ENCODE data around the gene SKAP1.
A peak's percentile ranks its signal among the peaks of the same experiment; 100 is the strongest.
"Not testable (repeated sequence)": the region's sequence is repeated elsewhere in the genome, so short reads cannot be mapped to it uniquely, and the experiment has no call there.

The SKAP1 gene

GRCh38 chr17:48192321-48192731, 237.7 kb downstream of the SKAP1 start:
- DNase-seq (ENCODE audit: low read depth, low spot score): no peak
- in situ Hi-C loops (cut with HindIII; ENCODE audit: low sequenced_read_pairs): no loop called here
- no peak for TF ChIP-seq CTCF (IDR thresholded peaks at IDR 0.05; ENCODE audit: low read depth, low read length)
- no peak overlapping the region for H3K4me3 ChIP-seq (ENCODE audit: low read depth, low read length)

GRCh38 chr17:48191362-48191761, 238.7 kb downstream of the SKAP1 start:
- no peak for DNase-seq (ENCODE audit: low read depth, low spot score)
- no peak overlapping the region for H3K4me3 ChIP-seq (ENCODE audit: low read depth, low read length)
- no peak for TF ChIP-seq CTCF (IDR thresholded peaks at IDR 0.05; ENCODE audit: low read depth, low read length)
- in situ Hi-C loops (cut with HindIII; ENCODE audit: low sequenced_read_pairs): no loop called here

DNA sequence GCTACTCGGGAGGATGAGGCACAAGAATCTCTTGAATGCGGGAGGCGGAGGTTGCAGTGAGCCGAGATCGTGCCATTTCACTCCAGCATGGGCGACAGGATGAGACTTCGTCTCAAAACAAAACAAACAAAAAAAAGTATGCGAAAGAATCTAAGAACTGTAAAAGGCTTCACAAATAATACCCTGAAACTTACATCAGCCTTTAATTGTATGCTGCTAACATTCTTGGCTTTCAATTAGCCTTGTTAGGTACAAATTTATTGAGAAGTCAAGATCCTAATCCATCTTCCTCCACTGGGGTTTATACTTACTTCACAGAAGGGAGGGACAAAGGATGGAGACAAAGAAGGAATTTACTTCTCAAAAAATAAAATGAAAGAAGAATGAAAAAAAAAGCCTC, 239.1 kb downstream of the SKAP1 start:
- no peak overlapping the region for H3K4me3 ChIP-seq (ENCODE audit: low read depth, low read length)
- in situ Hi-C loops (cut with HindIII; ENCODE audit: low sequenced_read_pairs): no loop called here
- TF ChIP-seq CTCF (IDR thresholded peaks at IDR 0.05; ENCODE audit: low read depth, low read length): no peak
- DNase-seq (ENCODE audit: low read depth, low spot score): no peak

DNA sequence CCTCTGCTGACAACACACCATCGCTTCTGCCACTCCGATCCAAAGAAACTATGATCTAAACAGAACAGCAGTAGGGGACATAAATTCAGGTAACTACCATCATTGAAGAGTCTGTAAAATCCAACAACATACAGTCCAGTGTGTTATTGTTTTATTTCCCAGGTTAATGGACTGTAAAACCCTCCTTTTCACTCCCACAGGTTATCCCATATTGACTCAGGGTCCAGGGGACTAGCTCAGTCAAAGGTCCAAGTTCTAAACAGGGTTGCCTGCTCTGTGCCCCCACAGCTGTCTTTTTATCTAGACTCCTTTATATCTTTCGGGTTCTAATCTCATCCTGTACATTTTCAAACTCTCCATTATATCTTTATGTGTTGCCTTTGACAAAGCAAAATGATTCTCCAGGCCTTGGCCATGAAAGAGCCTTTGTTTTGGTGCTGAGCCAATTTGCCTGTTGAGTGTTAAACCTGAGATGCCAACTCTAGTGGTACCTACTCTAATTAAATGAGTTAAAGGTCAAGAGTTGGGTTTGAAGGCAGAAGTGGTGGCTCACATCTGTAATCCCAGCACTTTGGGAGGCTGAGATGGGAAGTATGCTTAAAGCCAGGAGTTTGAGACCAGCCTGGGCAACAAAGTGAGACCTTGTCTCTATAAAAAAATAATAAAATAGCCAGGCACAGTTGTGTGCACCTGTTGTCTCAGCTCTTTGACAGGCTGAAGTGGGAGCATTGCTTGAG, 242.0 kb downstream of the SKAP1 start:
- in situ Hi-C loops (cut with HindIII; ENCODE audit: low sequenced_read_pairs): no loop called here
- DNase-seq (ENCODE audit: low read depth, low spot score): no peak
- no peak overlapping the region for H3K4me3 ChIP-seq (ENCODE audit: low read depth, low read length)
- TF ChIP-seq CTCF (IDR thresholded peaks at IDR 0.05; ENCODE audit: low read depth, low read length): no peak

DNA sequence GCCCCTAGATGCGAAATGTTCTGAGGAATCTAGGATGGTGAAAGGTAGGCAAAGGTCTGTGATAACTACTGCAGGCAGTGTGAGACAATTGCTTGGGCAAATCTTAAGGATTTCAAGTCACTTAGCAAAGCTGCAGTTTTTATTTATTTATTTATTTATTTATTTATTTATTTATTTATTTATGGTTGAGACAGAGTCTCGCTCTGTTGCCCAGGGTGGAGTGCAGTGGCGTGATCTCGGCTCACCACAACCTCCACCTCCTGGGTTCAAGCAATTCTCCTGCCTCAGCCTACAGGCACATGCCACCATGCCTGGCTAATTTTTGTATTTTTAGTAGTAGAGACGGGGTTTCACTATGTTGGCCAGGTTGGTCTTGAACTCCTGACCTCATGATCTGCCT, 243.7 kb downstream of the SKAP1 start:
- DNase-seq (ENCODE audit: low read depth, low spot score); in situ Hi-C loops (cut with HindIII; ENCODE audit: low sequenced_read_pairs): not testable (repeated sequence)

DNA sequence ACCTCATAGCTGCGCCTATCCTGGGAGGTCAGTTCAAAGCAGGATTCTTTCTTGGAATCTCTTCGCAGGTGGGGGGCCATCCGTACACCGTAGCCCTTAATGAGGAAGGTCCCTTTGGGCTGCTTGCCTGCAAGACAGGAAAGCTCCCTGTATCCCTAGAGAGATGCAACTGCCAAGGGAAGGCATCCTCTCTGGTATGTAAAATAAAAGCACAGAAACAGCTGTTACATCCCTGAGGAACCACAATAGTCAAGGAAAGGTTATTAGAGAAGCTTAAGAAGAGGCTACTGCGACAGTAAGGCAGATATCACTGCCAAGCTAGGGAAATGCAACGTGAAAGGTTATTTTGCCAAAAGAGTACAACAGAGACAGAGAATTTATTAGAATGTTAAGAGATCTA, 245.3 kb downstream of the SKAP1 start:
- in situ Hi-C loops (cut with HindIII; ENCODE audit: low sequenced_read_pairs): no loop called here
- TF ChIP-seq CTCF (IDR thresholded peaks at IDR 0.05; ENCODE audit: low read depth, low read length): no peak
- no peak overlapping the region for H3K4me3 ChIP-seq (ENCODE audit: low read depth, low read length)
- DNase-seq (ENCODE audit: low read depth, low spot score): no peak

More for the DNA sequence above, 243.7 kb downstream of the SKAP1 start:
- H3K4me3 ChIP-seq (ENCODE audit: low read depth, low read length): not testable (repeated sequence)

DNA sequence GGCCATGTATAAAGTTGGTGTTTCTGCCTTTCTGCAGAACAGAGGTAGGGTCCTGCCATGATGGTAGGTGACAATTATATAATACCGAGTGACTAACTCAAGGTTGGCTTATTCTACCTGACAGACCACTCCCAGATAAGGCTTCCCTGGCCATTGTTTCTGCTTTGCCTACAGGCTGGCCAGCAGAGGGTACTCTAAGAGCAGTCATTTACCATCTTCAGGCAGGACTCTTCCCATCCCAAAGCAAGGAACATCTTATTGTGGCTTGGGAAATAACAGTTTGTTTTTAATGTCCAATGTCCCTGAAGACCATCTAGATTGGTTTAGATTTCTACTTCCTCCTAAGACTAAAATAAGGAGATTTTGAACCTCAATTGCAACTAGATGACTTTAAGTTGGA, 248.4 kb downstream of the SKAP1 start:
- peak; percentile 62 for TF ChIP-seq CTCF (IDR thresholded peaks at IDR 0.05; ENCODE audit: low read depth, low read length)
- DNase-seq (ENCODE audit: low read depth, low spot score): peak; percentile 45
- in situ Hi-C loops (cut with HindIII; ENCODE audit: low sequenced_read_pairs): no loop called here
- H3K4me3 ChIP-seq (ENCODE audit: low read depth, low read length): no peak overlapping the region

Measured in astrocyte of the spinal cord (primary cell).